ENCODE measurements around the gene ZBTB34. TPM values are rescaled to one million over a fixed set of nuclear protein-coding genes. Genes with fewer than 3 reads are reported as not detected.
"Not testable (repeated sequence)": the region's sequence is repeated elsewhere in the genome, so short reads cannot be mapped to it uniquely, and the experiment has no call there.

The ZBTB34 gene
- total and polyA plus RNA-seq, 4 donors = 1.1 to 9.5 (median 3.4) TPM

DNA sequence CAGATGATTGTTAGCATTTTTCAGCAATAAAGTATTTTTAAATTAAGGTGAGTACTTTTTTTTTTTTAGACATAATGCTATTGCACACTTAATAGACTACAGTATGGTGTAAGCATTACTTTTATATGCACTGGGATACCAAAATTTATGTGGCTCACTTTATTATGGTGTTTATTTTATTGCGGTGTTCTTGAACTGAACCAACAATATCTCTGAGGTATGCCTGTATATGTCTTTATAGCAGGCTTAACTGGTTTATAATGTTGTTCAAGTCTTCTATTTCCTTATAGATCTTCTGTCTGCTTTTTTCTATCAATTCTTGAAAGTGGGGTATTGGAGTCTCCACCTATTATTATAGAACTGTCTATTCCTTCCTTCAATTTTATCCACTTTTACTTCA lies 37.6 kb upstream of the ZBTB34 start:
- Histone ChIP-seq H3K4me3 (ENCODE audit: low read depth in 1 of 3, low read length in 3 of 3) (no peak overlapping the region), H3K27me3 (ENCODE audit: control insufficient read depth in 4 of 4, insufficient read depth in 4 of 4, low read length in 3 of 4) (no peaks in the 10 kb centered on the region), H3K27ac (ENCODE audit: low read depth in 1 of 2, low read length in 2 of 2) (no peak overlapping the region), H3K4me1 (ENCODE audit: control insufficient read depth in 4 of 4, insufficient read depth in 4 of 4, low read length in 3 of 4) (peaks cover 9 to 20% (median 11%) of the 10 kb centered on the region in 4 donors), H3K9ac (ENCODE audit: low read depth in 1 of 2, low read length in 2 of 2) (no peak overlapping the region), H3K9me3 (ENCODE audit: control insufficient read depth in 4 of 4, low read length in 3 of 4) (peaks cover 0 to 9% (median 4%) of the 10 kb centered on the region in 4 donors), H3K36me3 (ENCODE audit: control insufficient read depth in 4 of 4, insufficient read depth in 3 of 4, low read depth in 1 of 4, low read length in 3 of 4) (peaks cover 3 to 10% (median 7%) of the 10 kb centered on the region in 4 donors)
- no peak for DNase-seq (ENCODE audit: low spot score)
- no peak for TF ChIP-seq JUND (IDR thresholded peaks at IDR 0.05)
- WGBS = 94% methylated on average over 1 of the region's 1 CpG

DNA sequence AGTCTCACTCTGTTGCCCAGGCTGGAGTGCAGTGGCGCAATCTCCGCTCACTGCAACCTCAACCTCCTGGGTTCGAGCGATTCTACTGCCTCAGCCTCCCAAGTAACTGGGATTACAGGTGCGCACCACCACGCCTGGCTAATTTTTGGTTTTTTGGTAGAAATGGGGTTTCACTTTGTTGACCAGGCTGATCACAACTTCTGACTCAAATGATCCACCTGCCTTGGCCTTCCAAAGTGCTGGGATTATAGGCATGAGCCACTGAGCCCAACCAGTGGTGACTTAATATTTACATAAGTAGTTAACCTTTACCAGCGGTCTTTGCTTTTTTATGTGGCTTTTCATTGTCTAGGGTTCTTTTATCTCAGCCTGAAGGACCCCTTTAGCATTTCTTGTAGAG lies 36.4 kb upstream of the ZBTB34 start:
- H3K36me3 ChIP-seq (ENCODE audit: control insufficient read depth in 4 of 4, insufficient read depth in 3 of 4, low read depth in 1 of 4, low read length in 3 of 4) = not testable (repeated sequence)

DNA sequence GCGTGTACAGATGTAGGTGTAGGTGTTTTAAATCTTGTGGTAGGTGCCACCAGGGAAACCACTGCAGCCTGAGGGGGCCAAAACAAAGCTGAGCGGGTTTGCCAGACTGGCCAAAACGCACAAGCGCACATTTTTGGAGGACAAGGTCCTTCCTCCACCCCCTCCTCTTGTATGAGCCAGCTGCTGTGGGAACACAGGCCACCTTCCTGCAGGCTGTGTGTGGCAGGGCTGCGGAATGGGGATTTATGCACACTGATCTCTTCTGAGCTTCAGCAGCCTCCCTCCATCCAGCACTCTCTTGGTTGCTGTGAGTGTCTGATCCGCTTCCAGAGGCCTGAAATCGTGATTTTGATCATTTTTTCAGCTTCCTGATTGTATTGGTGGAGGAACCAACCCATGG lies 33.2 kb upstream of the ZBTB34 start:
- Histone ChIP-seq H3K4me1 (ENCODE audit: control insufficient read depth in 4 of 4, insufficient read depth in 4 of 4, low read length in 3 of 4) (peaks cover 5 to 13% (median 5%) of the 10 kb centered on the region in 4 donors), H3K36me3 (ENCODE audit: control insufficient read depth in 4 of 4, insufficient read depth in 3 of 4, low read depth in 1 of 4, low read length in 3 of 4) (peaks cover 1 to 6% (median 4%) of the 10 kb centered on the region in 4 donors), H3K27ac (ENCODE audit: low read depth in 1 of 2, low read length in 2 of 2) (no peak overlapping the region), H3K9ac (ENCODE audit: low read depth in 1 of 2, low read length in 2 of 2) (no peak overlapping the region), H3K9me3 (ENCODE audit: control insufficient read depth in 4 of 4, low read length in 3 of 4) (no peaks in the 10 kb centered on the region), H3K4me3 (ENCODE audit: low read depth in 1 of 3, low read length in 3 of 3) (no peak overlapping the region), H3K27me3 (ENCODE audit: control insufficient read depth in 4 of 4, insufficient read depth in 4 of 4, low read length in 3 of 4) (no peaks in the 10 kb centered on the region)
- 79% methylated on average over 7 of the region's 7 CpGs for WGBS
- DNase-seq (ENCODE audit: low spot score) = no peak
- no peak for TF ChIP-seq HNF4A (conservative IDR thresholded peaks at IDR 0.05)
- TF ChIP-seq, protein P1, sequence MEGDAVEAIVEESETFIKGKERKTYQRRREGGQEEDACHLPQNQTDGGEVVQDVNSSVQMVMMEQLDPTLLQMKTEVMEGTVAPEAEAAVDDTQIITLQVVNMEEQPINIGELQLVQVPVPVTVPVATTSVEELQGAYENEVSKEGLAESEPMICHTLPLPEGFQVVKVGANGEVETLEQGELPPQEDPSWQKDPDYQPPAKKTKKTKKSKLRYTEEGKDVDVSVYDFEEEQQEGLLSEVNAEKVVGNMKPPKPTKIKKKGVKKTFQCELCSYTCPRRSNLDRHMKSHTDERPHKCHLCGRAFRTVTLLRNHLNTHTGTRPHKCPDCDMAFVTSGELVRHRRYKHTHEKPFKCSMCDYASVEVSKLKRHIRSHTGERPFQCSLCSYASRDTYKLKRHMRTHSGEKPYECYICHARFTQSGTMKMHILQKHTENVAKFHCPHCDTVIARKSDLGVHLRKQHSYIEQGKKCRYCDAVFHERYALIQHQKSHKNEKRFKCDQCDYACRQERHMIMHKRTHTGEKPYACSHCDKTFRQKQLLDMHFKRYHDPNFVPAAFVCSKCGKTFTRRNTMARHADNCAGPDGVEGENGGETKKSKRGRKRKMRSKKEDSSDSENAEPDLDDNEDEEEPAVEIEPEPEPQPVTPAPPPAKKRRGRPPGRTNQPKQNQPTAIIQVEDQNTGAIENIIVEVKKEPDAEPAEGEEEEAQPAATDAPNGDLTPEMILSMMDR (IDR thresholded peaks at IDR 0.05; ENCODE audit: low read depth, low read length, missing input control) = no peak
- TF ChIP-seq RXRA (IDR thresholded peaks at IDR 0.05) = no peak
- TF ChIP-seq, protein P2, sequence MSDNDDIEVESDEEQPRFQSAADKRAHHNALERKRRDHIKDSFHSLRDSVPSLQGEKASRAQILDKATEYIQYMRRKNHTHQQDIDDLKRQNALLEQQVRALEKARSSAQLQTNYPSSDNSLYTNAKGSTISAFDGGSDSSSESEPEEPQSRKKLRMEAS (IDR thresholded peaks at IDR 0.05) = no peak

More for the DNA sequence above, 36.4 kb upstream of the ZBTB34 start:
- H3K4me1 ChIP-seq (ENCODE audit: control insufficient read depth in 4 of 4, insufficient read depth in 4 of 4, low read length in 3 of 4) = peaks cover 10 to 20% (median 11%) of the 10 kb centered on the region in 4 donors
- H3K27me3 ChIP-seq (ENCODE audit: control insufficient read depth in 4 of 4, insufficient read depth in 4 of 4, low read length in 3 of 4); DNase-seq (ENCODE audit: low spot score); H3K4me3 ChIP-seq (ENCODE audit: low read depth in 1 of 3, low read length in 3 of 3); H3K9ac ChIP-seq (ENCODE audit: low read depth in 1 of 2, low read length in 2 of 2); H3K27ac ChIP-seq (ENCODE audit: low read depth in 1 of 2, low read length in 2 of 2); H3K9me3 ChIP-seq (ENCODE audit: control insufficient read depth in 4 of 4, low read length in 3 of 4): not testable (repeated sequence)
- 88% methylated on average over 7 of the region's 7 CpGs for WGBS

DNA sequence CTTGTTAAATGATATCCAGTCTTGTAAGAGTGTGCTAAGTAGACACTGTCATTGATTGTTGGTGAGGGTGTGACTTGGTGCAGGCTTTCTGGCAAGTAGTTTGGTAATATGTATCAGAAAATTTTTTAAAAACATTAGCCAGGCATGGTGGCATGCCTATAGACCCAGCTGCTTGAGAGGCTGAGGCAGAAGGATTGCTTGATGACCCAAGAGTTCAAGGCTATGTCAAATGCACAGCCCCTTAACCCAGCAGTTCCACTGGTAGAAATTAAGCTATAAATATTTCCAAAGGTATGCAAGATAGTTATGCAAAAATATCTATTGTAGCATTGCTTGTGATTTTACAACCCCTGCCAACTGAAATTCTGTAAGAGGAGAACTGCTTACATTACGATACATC lies 31.4 kb upstream of the ZBTB34 start:
- H3K27me3 ChIP-seq (ENCODE audit: control insufficient read depth in 4 of 4, insufficient read depth in 4 of 4, low read length in 3 of 4) = no peaks in the 10 kb centered on the region
- H3K36me3 ChIP-seq (ENCODE audit: control insufficient read depth in 4 of 4, insufficient read depth in 3 of 4, low read depth in 1 of 4, low read length in 3 of 4) = peaks cover 7 to 23% (median 20%) of the 10 kb centered on the region in 4 donors
- no peak for TF ChIP-seq HNF4G (IDR thresholded peaks at IDR 0.05)
- TF ChIP-seq, protein P2 (IDR thresholded peaks at IDR 0.05) = no peak
- 98% methylated on average over 1 of the region's 1 CpG for WGBS
- H3K9ac ChIP-seq (ENCODE audit: low read depth in 1 of 2, low read length in 2 of 2) = no peak overlapping the region
- no peaks in the 10 kb centered on the region for H3K9me3 ChIP-seq (ENCODE audit: control insufficient read depth in 4 of 4, low read length in 3 of 4)
- H3K4me1 ChIP-seq (ENCODE audit: control insufficient read depth in 4 of 4, insufficient read depth in 4 of 4, low read length in 3 of 4) = peaks cover 0 to 6% (median under 1%) of the 10 kb centered on the region in 4 donors
- H3K27ac ChIP-seq (ENCODE audit: low read depth in 1 of 2, low read length in 2 of 2) = no peak overlapping the region
- H3K4me3 ChIP-seq (ENCODE audit: low read depth in 1 of 3, low read length in 3 of 3) = no peak overlapping the region
- DNase-seq (ENCODE audit: low spot score) = no peak
